T-cell (primary cell): Measurements from ENCODE around the gene DDX10. TPM values are rescaled to one million over a fixed set of nuclear protein-coding genes. Genes with fewer than 3 reads are reported as not detected.

Source experiments
- ATAC-seq, 4 experiments: fragments of 200-7000 bp in 3 of 4; fragments of 150-1000 bp in 1 of 4; cut with Tn5 transposase; replicated peaks in 1 of 4; 1 replicate in 3 of 4; 2 replicates in 1 of 4; pipeline ENCODE4 v1.10.0; 2021; ENCODE audit warnings: moderate library complexity in 3 of 4, mild to moderate bottlenecking in 2 of 4, moderate number of reproducible peaks in 1 of 4
- CTCF ChIA-PET, 2 donors: fragments of 300-600 bp; sonication (Branson Sonifier 250); formaldehyde crosslinking; loops; one replicate each; lab custom pipeline; 2022; ENCODE audit warnings: antibody characterized with exemption in 2 of 2; lab: Charles Lee
- POLR2A ChIA-PET, 2 donors: fragments of 300-600 bp; sonication (Branson Sonifier 250); formaldehyde crosslinking; loops; one replicate each; lab custom pipeline; 2022; ENCODE audit warnings: antibody characterized with exemption in 2 of 2; lab: Charles Lee
- DNase-seq, 35 experiments: peaks; one replicate each; pipeline versions ENCODE4 v3.0.0 to v3.0.0-alpha.2; 2013 to 2023
- H3K27ac ChIP-seq: one replicate; pipeline ENCODE4 v1.5.1; 2013; ENCODE audit warnings: low read length
- H3K27me3 ChIP-seq, 2 experiments: replicated peaks in 1 of 2; 1 replicate in 1 of 2; 2 replicates in 1 of 2; pipeline versions ENCODE4 v1.6.1 to v1.7.0; 2013; ENCODE audit warnings: low read length in 1 of 2, mixed read lengths in 1 of 2; ENCODE audit not compliant: control insufficient read depth in 2 of 2, insufficient read depth in 2 of 2; ENCODE audit errors: extremely low read depth in 1 of 2
- H3K36me3 ChIP-seq, 2 donors: 1 replicate in 1 of 2; 2 replicates in 1 of 2; pipeline versions ENCODE4 v1.6.1 to v1.7.0; 2013; ENCODE audit warnings: low read length in 1 of 2; ENCODE audit not compliant: control insufficient read depth in 2 of 2, insufficient read depth in 1 of 2; ENCODE audit errors: extremely low read depth in 1 of 2
- H3K4me1 ChIP-seq, 2 experiments: 1 replicate in 1 of 2; 2 replicates in 1 of 2; pipeline versions ENCODE4 v1.6.1 to v1.7.0; 2013; ENCODE audit warnings: low read length in 2 of 2, mixed read lengths in 1 of 2; ENCODE audit not compliant: insufficient read depth in 2 of 2, control insufficient read depth in 1 of 2; ENCODE audit errors: extremely low read depth in 1 of 2
- H3K4me3 ChIP-seq, 2 donors: 1 replicate in 1 of 2; 2 replicates in 1 of 2; pipeline versions ENCODE4 v1.5.1 to v1.7.0; 2013; ENCODE audit warnings: mild to moderate bottlenecking in 2 of 2, low read length in 1 of 2, moderate library complexity in 1 of 2; ENCODE audit not compliant: control insufficient read depth in 1 of 2; ENCODE audit errors: extremely low read depth in 1 of 2
- H3K9me3 ChIP-seq: 2 replicates; pipeline ENCODE4 v1.7.0; 2013
- H3K27ac Mint-ChIP-seq, 2 donors: one replicate each; pipeline ENCODE4 v1.8.0; 2020 to 2021; ENCODE audit warnings: mild to moderate bottlenecking in 2 of 2, mixed read lengths in 2 of 2
- H3K27me3 Mint-ChIP-seq, 2 donors: one replicate each; pipeline ENCODE4 v1.8.0; 2021 to 2022; ENCODE audit warnings: mixed read lengths in 2 of 2
- H3K36me3 Mint-ChIP-seq: one replicate; pipeline ENCODE4 v1.8.0; 2021; ENCODE audit warnings: mixed read lengths
- H3K4me1 Mint-ChIP-seq, 3 donors: one replicate each; pipeline ENCODE4 v1.8.0; 2020 to 2022; ENCODE audit warnings: mixed read lengths in 3 of 3, mild to moderate bottlenecking in 1 of 3
- H3K4me3 Mint-ChIP-seq, 3 donors: one replicate each; pipeline ENCODE4 v1.8.0; 2020 to 2022; ENCODE audit warnings: mild to moderate bottlenecking in 3 of 3, mixed read lengths in 3 of 3, moderate library complexity in 3 of 3
- H3K9me3 Mint-ChIP-seq, 3 donors: one replicate each; pipeline ENCODE4 v1.8.0; 2020 to 2022; ENCODE audit warnings: mixed read lengths in 3 of 3
- WGBS: methylation state at CpG from one replicate; pipeline ENCODE4 v1.1.5; 2013; ENCODE audit warnings: missing lambda C conversion rate; ENCODE audit not compliant: insufficient coverage; 5-methylcytosine and 5-hydroxymethylcytosine counted together
- total RNA-seq, 35 experiments: library from RNA in 6 of 35; stranded (reverse) in 6 of 35; fragments of 120-200 nt in 1 of 35; gene quantifications; one replicate each; pipeline versions ENCODE4 v1.2.1 to v1.2.4 and lab custom pipeline; 2013 to 2026

The DDX10 gene
- total RNA-seq, 5 donors from 2014 or later (not counting 1 experiment from before 2014, with no cell fraction given): 23.5 to 30.0 (median 27.0) TPM

GRCh38 chr11:108959105-108959761 is 294.4 kb downstream of the DDX10 start:
- Mint-ChIP-seq H3K4me1 (peaks cover 0 to 3% (median 0%) of the 10 kb centered on the region in 3 donors), H3K4me3 (no peak overlapping the region), H3K9me3 (peaks cover 0 to 3% (median 0%) of the 10 kb centered on the region in 3 donors), H3K27me3 (peaks cover 0 to 4% of the 10 kb centered on the region in 2 donors), H3K27ac (no peak overlapping the region), H3K36me3 (no peaks in the 10 kb centered on the region)
- Histone ChIP-seq H3K4me1 (no peaks in the 10 kb centered on the region), H3K4me3 (no peak overlapping the region), H3K36me3 (no peaks in the 10 kb centered on the region), H3K27me3 (no peaks in the 10 kb centered on the region), H3K27ac (no peak overlapping the region), H3K9me3 (no peaks in the 10 kb centered on the region)
- no CpG with 5 or more reads among the region's 4 CpGs for WGBS
- ChIA-PET POLR2A (no interaction called here), CTCF (no interaction called here)
- ATAC-seq: no peak
- no peak for DNase-seq

- ChIA-PET CTCF (no interaction called here), POLR2A (no interaction called here)
- Histone ChIP-seq H3K4me3 (no peak overlapping the region), H3K4me1 (no peaks in the 10 kb centered on the region), H3K27ac (no peak overlapping the region), H3K36me3 (no peaks in the 10 kb centered on the region), H3K9me3 (no peaks in the 10 kb centered on the region), H3K27me3 (no peaks in the 10 kb centered on the region)
- WGBS: 81% methylated on average over 3 of the region's 3 CpGs
- Mint-ChIP-seq H3K4me1 (peaks cover 0 to 3% (median 0%) of the 10 kb centered on the region in 3 donors), H3K27me3 (peaks cover 0 to 4% of the 10 kb centered on the region in 2 donors), H3K4me3 (no peak overlapping the region), H3K27ac (no peak overlapping the region), H3K9me3 (peaks cover 0 to under 1% (median 0%) of the 10 kb centered on the region in 3 donors), H3K36me3 (no peaks in the 10 kb centered on the region)
- DNase-seq (no peak), ATAC-seq (no peak)
Measured at GRCh38 chr11:108959874-108960273, 295.0 kb downstream of the DDX10 start.

DNA sequence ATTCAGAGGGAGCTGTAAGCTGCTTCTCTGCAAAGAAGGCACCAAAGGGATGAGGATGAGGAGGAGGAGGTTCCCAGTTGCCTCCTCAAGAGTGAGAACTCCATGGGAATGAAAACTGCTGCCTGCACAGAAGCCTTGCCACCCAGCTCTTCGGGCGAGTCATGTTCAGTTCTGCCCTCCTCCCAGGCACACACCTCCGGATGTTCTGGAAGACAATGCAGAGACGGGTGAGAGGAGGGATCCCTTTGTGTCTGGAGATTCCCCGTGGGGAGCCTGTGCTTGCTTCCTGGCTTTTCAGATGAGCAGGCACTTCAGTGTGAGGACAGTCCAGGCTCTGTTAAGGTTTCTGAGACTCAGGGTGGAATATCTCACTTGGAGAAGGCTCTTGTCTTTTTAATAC is 295.6 kb downstream of the DDX10 start:
- DNase-seq: no peak
- ChIA-PET POLR2A (no interaction called here), CTCF (no interaction called here)
- H3K4me3 ChIP-seq: no peak overlapping the region
- no peaks in the 10 kb centered on the region for H3K4me1 ChIP-seq
- Mint-ChIP-seq H3K27me3 (peaks cover 0 to 4% of the 10 kb centered on the region in 2 donors), H3K4me3 (no peak overlapping the region), H3K4me1 (peaks cover 0 to 3% (median 0%) of the 10 kb centered on the region in 3 donors), H3K27ac (no peak overlapping the region), H3K36me3 (no peaks in the 10 kb centered on the region), H3K9me3 (no peaks in the 10 kb centered on the region)
- H3K27ac ChIP-seq: no peak overlapping the region
- WGBS: 100% methylated on average over 1 of the region's 5 CpGs
- H3K9me3 ChIP-seq: no peaks in the 10 kb centered on the region
- ATAC-seq: no peak
- no peaks in the 10 kb centered on the region for H3K27me3 ChIP-seq
- no peaks in the 10 kb centered on the region for H3K36me3 ChIP-seq

- Mint-ChIP-seq H3K36me3 (no peaks in the 10 kb centered on the region), H3K9me3 (no peaks in the 10 kb centered on the region), H3K27me3 (peaks cover 0 to 4% of the 10 kb centered on the region in 2 donors), H3K4me3 (no peak overlapping the region), H3K27ac (no peak overlapping the region), H3K4me1 (peaks cover 0 to 3% (median 0%) of the 10 kb centered on the region in 3 donors)
- CTCF ChIA-PET: no interaction called here
- Histone ChIP-seq H3K36me3 (no peaks in the 10 kb centered on the region), H3K27me3 (no peaks in the 10 kb centered on the region), H3K27ac (no peak overlapping the region), H3K9me3 (no peaks in the 10 kb centered on the region), H3K4me1 (no peaks in the 10 kb centered on the region), H3K4me3 (no peak overlapping the region)
- ATAC-seq (no peak), DNase-seq (no peak)
- 7% methylated on average over 3 of the region's 4 CpGs for WGBS
- POLR2A ChIA-PET: no interaction called here
Measured at GRCh38 chr11:108961095-108961494, 296.2 kb downstream of the DDX10 start.

DNA sequence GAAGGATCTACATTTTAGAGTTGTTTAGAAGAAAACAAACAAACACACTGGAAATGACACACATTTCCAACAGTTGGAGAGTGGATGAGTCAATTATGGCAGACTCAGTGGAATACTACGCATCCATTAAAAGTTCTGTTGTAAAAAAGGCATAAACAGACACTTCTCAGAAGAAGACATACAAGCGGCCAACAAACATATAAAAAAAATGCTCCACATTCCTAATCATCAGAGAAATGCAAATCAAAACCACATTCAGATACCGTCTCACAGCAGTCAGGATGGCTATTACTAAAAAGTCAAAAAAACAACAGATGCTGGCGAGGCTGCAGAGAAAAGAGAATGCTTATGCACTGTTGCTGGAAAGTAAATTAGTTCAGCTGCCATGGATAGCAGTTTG is 298.2 kb downstream of the DDX10 start:
- Mint-ChIP-seq H3K27ac (no peak overlapping the region), H3K9me3 (no peaks in the 10 kb centered on the region), H3K27me3 (peaks cover 0 to 4% of the 10 kb centered on the region in 2 donors), H3K36me3 (no peaks in the 10 kb centered on the region), H3K4me1 (peaks cover 0 to 3% (median 0%) of the 10 kb centered on the region in 3 donors), H3K4me3 (no peak overlapping the region)
- Histone ChIP-seq H3K4me3 (no peak overlapping the region), H3K27me3 (no peaks in the 10 kb centered on the region), H3K9me3 (no peaks in the 10 kb centered on the region), H3K27ac (no peak overlapping the region), H3K36me3 (no peaks in the 10 kb centered on the region), H3K4me1 (no peaks in the 10 kb centered on the region)
- no peak for DNase-seq
- ATAC-seq: no peak
- WGBS: no CpG with 5 or more reads among the region's 4 CpGs
- CTCF ChIA-PET: no interaction called here
- POLR2A ChIA-PET: no interaction called here

- POLR2A ChIA-PET: interaction anchor here in 1 of 2 donors (0.8 kb wide), 1 partner anchor 1064 kb away, joined by 3 read pairs; no protein-coding TSS in a partner anchor
- no peaks in the 10 kb centered on the region for H3K9me3 Mint-ChIP-seq
- H3K9me3 ChIP-seq: no peaks in the 10 kb centered on the region
- H3K27ac ChIP-seq: no peak overlapping the region
- CTCF ChIA-PET: no interaction called here
- H3K4me1 Mint-ChIP-seq: peaks cover 0 to 3% (median 0%) of the 10 kb centered on the region in 3 donors
- H3K27ac Mint-ChIP-seq: no peak overlapping the region
- DNase-seq (no peak), ATAC-seq (no peak)
- H3K4me3 ChIP-seq: no peak overlapping the region
- H3K4me3 Mint-ChIP-seq: no peak overlapping the region
- H3K27me3 Mint-ChIP-seq: peaks cover 0 to 4% of the 10 kb centered on the region in 2 donors
- no peaks in the 10 kb centered on the region for H3K27me3 ChIP-seq
- no peaks in the 10 kb centered on the region for H3K36me3 ChIP-seq
- no peaks in the 10 kb centered on the region for H3K4me1 ChIP-seq
- H3K36me3 Mint-ChIP-seq: no peaks in the 10 kb centered on the region
- WGBS: 77% methylated on average over 8 of the region's 10 CpGs
Measured at GRCh38 chr11:108965306-108966001, 300.6 kb downstream of the DDX10 start.
